ENCODE results near the gene NBPF4.
"Not testable (repeated sequence)": the region's sequence is repeated elsewhere in the genome, so short reads cannot be mapped to it uniquely, and the experiment has no call there.

The NBPF4 gene

GRCh38 chr1:108216028-108216890 lies 27.6 kb downstream of the NBPF4 start:
- DNase-seq (ENCODE audit: low read depth); H3K4me3 ChIP-seq (ENCODE audit: low read length): not testable (repeated sequence)

DNA sequence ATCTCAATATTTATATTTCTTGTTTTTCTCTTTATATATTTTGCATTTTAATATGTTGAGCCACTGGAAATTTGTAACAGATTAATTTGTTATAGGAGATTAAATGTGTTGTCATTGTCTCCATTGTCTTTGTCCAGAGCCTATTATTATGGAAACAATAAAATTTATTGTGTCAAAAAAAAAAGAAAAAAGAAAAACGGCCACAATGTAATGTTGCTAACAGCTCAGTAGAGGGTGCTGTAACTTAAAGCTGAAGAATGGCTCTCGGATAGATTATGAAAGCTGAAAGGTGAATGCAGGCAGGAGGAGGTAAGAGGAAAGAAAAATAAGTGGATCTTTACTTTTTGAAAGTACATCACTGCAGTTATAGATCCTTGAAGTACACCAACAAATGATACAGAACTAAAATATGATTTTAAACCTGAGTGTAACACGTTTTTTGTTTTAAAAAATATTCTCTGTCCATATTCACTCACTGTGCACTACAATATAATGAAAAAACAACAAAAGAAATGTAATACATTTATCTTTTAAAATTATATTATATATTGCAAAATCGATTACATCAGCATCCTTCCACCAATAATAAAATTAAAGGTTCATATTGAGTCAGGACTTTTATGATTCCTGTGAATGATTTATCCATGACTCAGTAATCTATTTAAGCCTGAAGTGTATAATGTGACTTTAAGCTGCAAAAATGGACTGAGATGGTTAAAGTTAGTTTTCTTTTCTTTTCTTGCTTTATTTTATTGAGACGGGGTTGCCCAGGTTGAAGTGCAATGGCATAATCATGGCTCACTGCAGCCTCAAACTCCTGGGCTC lies 29.0 kb downstream of the NBPF4 start:
- TF ChIP-seq, protein P1, sequence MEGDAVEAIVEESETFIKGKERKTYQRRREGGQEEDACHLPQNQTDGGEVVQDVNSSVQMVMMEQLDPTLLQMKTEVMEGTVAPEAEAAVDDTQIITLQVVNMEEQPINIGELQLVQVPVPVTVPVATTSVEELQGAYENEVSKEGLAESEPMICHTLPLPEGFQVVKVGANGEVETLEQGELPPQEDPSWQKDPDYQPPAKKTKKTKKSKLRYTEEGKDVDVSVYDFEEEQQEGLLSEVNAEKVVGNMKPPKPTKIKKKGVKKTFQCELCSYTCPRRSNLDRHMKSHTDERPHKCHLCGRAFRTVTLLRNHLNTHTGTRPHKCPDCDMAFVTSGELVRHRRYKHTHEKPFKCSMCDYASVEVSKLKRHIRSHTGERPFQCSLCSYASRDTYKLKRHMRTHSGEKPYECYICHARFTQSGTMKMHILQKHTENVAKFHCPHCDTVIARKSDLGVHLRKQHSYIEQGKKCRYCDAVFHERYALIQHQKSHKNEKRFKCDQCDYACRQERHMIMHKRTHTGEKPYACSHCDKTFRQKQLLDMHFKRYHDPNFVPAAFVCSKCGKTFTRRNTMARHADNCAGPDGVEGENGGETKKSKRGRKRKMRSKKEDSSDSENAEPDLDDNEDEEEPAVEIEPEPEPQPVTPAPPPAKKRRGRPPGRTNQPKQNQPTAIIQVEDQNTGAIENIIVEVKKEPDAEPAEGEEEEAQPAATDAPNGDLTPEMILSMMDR (IDR thresholded peaks at IDR 0.05; ENCODE audit: insufficient read depth, low read depth, low read length, missing control alignments) = peak; percentile 52
- not testable (repeated sequence) for H3K4me3 ChIP-seq (ENCODE audit: low read length); DNase-seq (ENCODE audit: low read depth)

DNA sequence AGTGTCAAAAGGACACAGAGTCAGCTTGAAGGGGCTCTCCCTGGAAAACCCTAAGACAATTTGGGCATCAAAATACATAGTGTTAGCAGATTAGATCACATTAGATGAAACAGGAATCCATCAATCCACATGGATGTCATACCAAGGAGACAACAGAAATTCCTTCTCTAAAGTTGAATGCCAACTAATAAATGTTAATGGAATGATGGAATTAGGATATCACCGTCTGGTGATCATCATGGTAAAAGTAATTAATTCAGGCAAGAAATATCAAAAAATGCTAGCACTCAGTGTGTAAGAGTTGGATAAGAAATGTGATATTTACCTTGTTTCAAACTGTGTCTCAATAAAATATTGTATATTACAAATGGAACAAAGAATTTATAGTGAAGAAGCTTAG lies 32.9 kb downstream of the NBPF4 start:
- TF ChIP-seq, protein P1 (IDR thresholded peaks at IDR 0.05; ENCODE audit: insufficient read depth, low read depth, low read length, missing control alignments) = no peak
- DNase-seq (ENCODE audit: low read depth) = no peak
- H3K4me3 ChIP-seq (ENCODE audit: low read length) = no peak overlapping the region

GRCh38 chr1:108209456-108210108 lies 34.3 kb downstream of the NBPF4 start:
- TF ChIP-seq, protein P1 (IDR thresholded peaks at IDR 0.05; ENCODE audit: insufficient read depth, low read depth, low read length, missing control alignments) = no peak
- DNase-seq (ENCODE audit: low read depth) = no peak

DNA sequence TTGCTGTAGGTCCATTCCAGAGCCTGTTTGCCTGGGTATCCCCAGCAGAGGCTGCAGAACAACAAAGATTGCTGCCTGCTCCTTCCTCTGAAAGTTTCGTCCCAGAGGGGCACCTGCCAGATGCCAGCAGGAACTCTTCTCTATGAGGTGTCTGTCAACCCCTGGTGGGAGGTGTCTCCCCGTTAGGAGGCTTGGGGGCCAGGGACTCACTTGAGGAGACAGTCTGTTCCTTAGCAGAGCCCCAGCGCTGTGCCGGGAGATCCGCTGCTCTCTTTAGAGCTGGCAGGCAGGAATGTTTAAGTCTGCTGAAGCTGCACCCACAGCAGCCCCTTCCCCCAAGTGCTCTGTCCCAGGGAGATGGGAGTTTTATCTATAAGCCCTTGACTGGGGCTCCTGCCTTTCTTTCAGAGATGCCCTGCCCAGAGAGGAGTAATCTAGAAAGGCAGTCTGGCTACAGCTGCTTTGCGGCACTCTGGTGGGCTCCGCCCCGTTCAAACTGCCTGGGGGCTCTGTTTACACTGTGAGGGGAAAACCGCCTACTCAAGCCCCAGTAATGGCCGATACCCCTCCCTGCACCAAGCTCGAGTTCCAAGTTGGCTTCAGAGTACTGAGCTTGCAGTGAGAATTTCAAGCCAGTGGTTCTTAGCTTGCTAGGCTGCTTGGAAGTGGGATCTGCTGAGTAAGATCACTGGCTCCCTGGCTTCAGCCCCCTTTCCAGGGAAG lies 35.0 kb downstream of the NBPF4 start:
- DNase-seq (ENCODE audit: low read depth) = no peak
- TF ChIP-seq, protein P1 (IDR thresholded peaks at IDR 0.05; ENCODE audit: insufficient read depth, low read depth, low read length, missing control alignments) = no peak

More at GRCh38 chr1:108209456-108210108, 34.3 kb downstream of the NBPF4 start:
- H3K4me3 ChIP-seq (ENCODE audit: low read length) = no peak overlapping the region

DNA sequence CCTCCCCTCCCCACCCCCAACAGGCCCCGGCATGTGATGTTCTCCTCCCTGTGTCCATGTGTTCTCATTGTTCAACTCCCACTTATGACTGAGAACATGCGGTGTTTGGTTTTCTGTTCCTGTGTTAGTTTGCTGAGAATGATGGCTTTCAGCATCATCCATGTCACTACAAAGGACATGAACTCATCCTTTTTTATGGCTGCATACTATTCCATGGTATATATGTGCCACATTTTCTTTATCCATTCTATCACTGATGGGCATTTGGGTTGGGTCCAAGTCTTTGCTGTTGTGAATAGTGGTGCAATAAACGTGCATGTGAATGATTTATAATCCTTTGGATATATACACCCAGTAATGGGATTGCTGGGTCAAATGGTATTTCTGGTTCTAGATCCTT lies 40.3 kb downstream of the NBPF4 start:
- not testable (repeated sequence) for DNase-seq (ENCODE audit: low read depth); H3K4me3 ChIP-seq (ENCODE audit: low read length)

More for the DNA sequence above, 35.0 kb downstream of the NBPF4 start:
- no peak overlapping the region for H3K4me3 ChIP-seq (ENCODE audit: low read length)

GRCh38 chr1:108201687-108202086 lies 42.2 kb downstream of the NBPF4 start:
- H3K4me3 ChIP-seq (ENCODE audit: low read length) = no peak overlapping the region
- TF ChIP-seq, protein P1 (IDR thresholded peaks at IDR 0.05; ENCODE audit: insufficient read depth, low read depth, low read length, missing control alignments) = no peak
- no peak for DNase-seq (ENCODE audit: low read depth)
